PC-9 (cell line): Measurements from ENCODE around the gene FOLR2. TPM values are rescaled to one million over a fixed set of nuclear protein-coding genes. Genes with fewer than 3 reads are reported as not detected.

Experiments
- BruUV-seq: library from RNA; stranded (reverse); fragments of 400-500 nt; replicated peaks from 2 replicates; lab custom pipeline; 2021; lab: Mats Ljungman, UMichigan
- CTCF ChIA-PET: fragments of 300-600 bp; sonication (Branson Sonifier 250); formaldehyde crosslinking; loops from one replicate; lab custom pipeline; 2022; ENCODE audit warnings: antibody characterized with exemption; lab: Charles Lee
- POLR2A ChIA-PET: fragments of 300-600 bp; sonication (Branson Sonifier 250); formaldehyde crosslinking; loops from one replicate; lab custom pipeline; 2022; ENCODE audit warnings: antibody characterized with exemption; ENCODE audit not compliant: unreplicated experiment; lab: Charles Lee
- DNase-seq, 2 experiments: peaks; one replicate each; pipeline versions ENCODE4 v3.0.0 to v3.0.0-alpha.2; 2015 to 2022; ENCODE audit warnings: mixed read lengths in 1 of 2
- H2AFZ ChIP-seq: fragments of 200-600 bp; sonication (generic); 2 replicates; pipeline ENCODE4 v1.8.1; 2017; ENCODE audit warnings: antibody characterized with exemption
- H3F3A ChIP-seq: fragments of 200-600 bp; sonication (generic); 2 replicates; pipeline ENCODE4 v1.8.1; 2017; ENCODE audit warnings: antibody characterized with exemption, mild to moderate bottlenecking, low read depth; ENCODE audit not compliant: insufficient read depth
- H3K27ac ChIP-seq: fragments of 200-600 bp; sonication (generic); 2 replicates; pipeline ENCODE4 v1.6.1; 2016; ENCODE audit warnings: mixed run types
- H3K27me3 ChIP-seq: fragments of 200-600 bp; sonication (generic); 2 replicates; pipeline ENCODE4 v1.6.1; 2016; ENCODE audit warnings: low read depth, mixed run types; ENCODE audit not compliant: insufficient read depth
- H3K36me3 ChIP-seq: fragments of 200-600 bp; sonication (generic); 2 replicates; pipeline ENCODE4 v1.6.1; 2016; ENCODE audit warnings: low read depth, mixed run types
- H3K4me1 ChIP-seq: fragments of 200-600 bp; sonication (generic); replicated peaks from 2 replicates; pipeline ENCODE4 v1.6.1; 2016; ENCODE audit warnings: mixed run types; ENCODE audit not compliant: insufficient read depth
- H3K4me2 ChIP-seq: fragments of 200-600 bp; sonication (generic); 2 replicates; pipeline ENCODE4 v1.6.1; 2017; ENCODE audit warnings: mixed run types
- H3K4me3 ChIP-seq: fragments of 200-600 bp; sonication (generic); 2 replicates; pipeline ENCODE4 v1.6.1; 2016; ENCODE audit warnings: mixed run types
- H3K79me2 ChIP-seq: fragments of 200-600 bp; sonication (generic); 2 replicates; pipeline ENCODE4 v1.6.1; 2017; ENCODE audit warnings: low read depth, mixed run types
- H3K9me2 ChIP-seq: fragments of 200-600 bp; sonication (generic); 2 replicates; pipeline ENCODE4 v1.8.1; 2017; ENCODE audit warnings: mild to moderate bottlenecking; ENCODE audit not compliant: insufficient read depth
- H3K9me3 ChIP-seq: fragments of 200-600 bp; sonication (generic); 2 replicates; pipeline ENCODE4 v1.8.1; 2016; ENCODE audit warnings: low read depth; ENCODE audit not compliant: insufficient read depth
- H4K20me1 ChIP-seq: fragments of 200-600 bp; sonication (generic); 2 replicates; pipeline ENCODE4 v1.8.1; 2017; ENCODE audit not compliant: insufficient read depth
- EZH2 ChIP-seq: fragments of 200-600 bp; sonication (generic); IDR thresholded peaks from 2 replicates; pipeline ENCODE4 v1.8.0; 2017; ENCODE audit warnings: antibody characterized with exemption, low read depth
- intact Hi-C: fragments of 100-400 bp; cut with micrococcal nuclease; formaldehyde crosslinking; loops from one replicate; pipeline ENCODE4 v1.10.0; 2022; ENCODE audit not compliant: unreplicated experiment
- total RNA-seq: library from RNA; stranded (reverse); gene quantifications from 2 replicates; pipeline ENCODE4 v1.2.3, GENCODE V29; 2021
- TF ChIP-seq, protein P1 (sequence below): fragments of 200-600 bp; sonication (generic); conservative IDR thresholded peaks from 2 replicates; pipeline ENCODE4 v1.6.1; 2017; ENCODE audit warnings: mixed run types, antibody characterized with exemption, mild to moderate bottlenecking, moderate library complexity

The FOLR2 gene
- total RNA-seq, 1 experiment from 2014 or later = not detected

DNA sequence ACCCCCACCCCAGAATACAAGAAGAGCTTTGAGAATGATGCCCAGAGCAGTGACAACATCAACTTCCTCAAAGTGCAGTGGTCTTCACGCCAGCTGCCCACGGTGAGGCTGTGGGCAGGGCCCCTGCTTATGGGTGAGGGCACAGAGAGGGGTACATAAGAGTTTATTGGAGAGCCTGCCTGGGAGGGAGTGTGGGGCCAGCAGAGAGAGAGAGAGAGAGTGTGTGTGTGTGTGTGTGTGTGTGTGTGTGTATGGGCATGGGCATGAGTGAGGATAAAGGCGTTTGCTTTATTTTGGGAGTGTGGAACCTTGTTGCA is 17.9 kb downstream of the FOLR2 start:
- Histone ChIP-seq H3K4me2 (no peak overlapping the region), H2AFZ (no peak overlapping the region), H3K4me3 (no peak overlapping the region), H3K9me2 (no peaks in the 10 kb centered on the region), H4K20me1 (peaks cover 20% of the 10 kb centered on the region), H3K27ac (no peak overlapping the region), H3K9me3 (no peaks in the 10 kb centered on the region), H3K36me3 (peaks cover 17% of the 10 kb centered on the region), H3K79me2 (no peaks in the 10 kb centered on the region), H3K4me1 (no peaks in the 10 kb centered on the region), H3F3A (peaks cover 41% of the 10 kb centered on the region), H3K27me3 (no peaks in the 10 kb centered on the region)
- no TSS peak for BruUV-seq
- TF ChIP-seq, protein P1, sequence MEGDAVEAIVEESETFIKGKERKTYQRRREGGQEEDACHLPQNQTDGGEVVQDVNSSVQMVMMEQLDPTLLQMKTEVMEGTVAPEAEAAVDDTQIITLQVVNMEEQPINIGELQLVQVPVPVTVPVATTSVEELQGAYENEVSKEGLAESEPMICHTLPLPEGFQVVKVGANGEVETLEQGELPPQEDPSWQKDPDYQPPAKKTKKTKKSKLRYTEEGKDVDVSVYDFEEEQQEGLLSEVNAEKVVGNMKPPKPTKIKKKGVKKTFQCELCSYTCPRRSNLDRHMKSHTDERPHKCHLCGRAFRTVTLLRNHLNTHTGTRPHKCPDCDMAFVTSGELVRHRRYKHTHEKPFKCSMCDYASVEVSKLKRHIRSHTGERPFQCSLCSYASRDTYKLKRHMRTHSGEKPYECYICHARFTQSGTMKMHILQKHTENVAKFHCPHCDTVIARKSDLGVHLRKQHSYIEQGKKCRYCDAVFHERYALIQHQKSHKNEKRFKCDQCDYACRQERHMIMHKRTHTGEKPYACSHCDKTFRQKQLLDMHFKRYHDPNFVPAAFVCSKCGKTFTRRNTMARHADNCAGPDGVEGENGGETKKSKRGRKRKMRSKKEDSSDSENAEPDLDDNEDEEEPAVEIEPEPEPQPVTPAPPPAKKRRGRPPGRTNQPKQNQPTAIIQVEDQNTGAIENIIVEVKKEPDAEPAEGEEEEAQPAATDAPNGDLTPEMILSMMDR = no peak
- TF ChIP-seq EZH2 = no peak
- intact Hi-C loops = no loop called here
- ChIA-PET POLR2A (interaction anchor here (0.6 kb wide), 1 partner anchor 256 kb away, joined by 4 read pairs; no protein-coding TSS in a partner anchor), CTCF (no interaction called here)
- no peak for DNase-seq

DNA sequence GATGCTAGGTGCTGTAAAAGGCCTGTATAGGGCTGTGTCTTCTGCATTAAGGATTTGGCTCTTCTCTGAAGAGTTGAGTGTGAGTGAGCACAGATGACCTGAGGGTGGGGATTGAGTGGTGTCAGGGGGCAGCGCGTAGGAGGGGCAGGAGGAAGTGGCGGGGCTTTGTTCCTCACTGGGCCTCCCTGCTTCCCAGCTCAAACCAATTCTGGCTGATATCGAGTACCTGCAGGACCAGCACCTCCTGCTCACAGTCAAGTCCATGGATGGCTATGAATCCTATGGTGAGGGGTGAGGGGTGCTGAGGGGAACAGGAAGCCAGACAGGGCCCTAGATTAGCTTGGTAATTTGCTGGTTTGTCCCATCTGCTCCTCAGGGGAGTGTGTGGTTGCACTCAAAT is 18.3 kb downstream of the FOLR2 start:
- POLR2A ChIA-PET = interaction anchor here (0.6 kb wide), 1 partner anchor 256 kb away, joined by 4 read pairs; no protein-coding TSS in a partner anchor

GRCh38 chr11:72235351-72236057 is 18.9 kb downstream of the FOLR2 start:
- Histone ChIP-seq H3K4me1 (no peaks in the 10 kb centered on the region), H3K9me2 (no peaks in the 10 kb centered on the region), H3K79me2 (no peaks in the 10 kb centered on the region), H3K9me3 (no peaks in the 10 kb centered on the region), H3K27ac (no peak overlapping the region), H3K36me3 (peaks cover 17% of the 10 kb centered on the region; the same call in 1 of the 2 replicates), H3F3A (peaks cover 41% of the 10 kb centered on the region), H3K4me3 (no peak overlapping the region), H3K27me3 (no peaks in the 10 kb centered on the region), H2AFZ (no peak overlapping the region), H3K4me2 (no peak overlapping the region), H4K20me1 (peaks cover 20% of the 10 kb centered on the region)
- no peak for DNase-seq
- no peak for TF ChIP-seq EZH2
- TF ChIP-seq, protein P1 = no peak
- ChIA-PET POLR2A (interaction anchor here (0.7 kb wide), 1 partner anchor 70 kb away, joined by 3 read pairs; no protein-coding TSS in a partner anchor), CTCF (no interaction called here)
- intact Hi-C loops = no loop called here
- BruUV-seq = no TSS peak

More for the DNA sequence above, 18.3 kb downstream of the FOLR2 start:
- H3K9me3 ChIP-seq = no peaks in the 10 kb centered on the region
- H3K4me2 ChIP-seq = no peak overlapping the region
- H3K4me3 ChIP-seq = no peak overlapping the region
- peaks cover 20% of the 10 kb centered on the region for H4K20me1 ChIP-seq
- no peaks in the 10 kb centered on the region for H3K27me3 ChIP-seq
- peaks cover 41% of the 10 kb centered on the region for H3F3A ChIP-seq
- no peaks in the 10 kb centered on the region for H3K4me1 ChIP-seq
- intact Hi-C loops = no loop called here
- H3K27ac ChIP-seq = no peak overlapping the region
- TF ChIP-seq EZH2 = no peak
- TF ChIP-seq, protein P1 = no peak
- no peaks in the 10 kb centered on the region for H3K9me2 ChIP-seq
- no peak for DNase-seq
- no peaks in the 10 kb centered on the region for H3K79me2 ChIP-seq
- peaks cover 17% of the 10 kb centered on the region; the same call in 1 of the 2 replicates for H3K36me3 ChIP-seq
- CTCF ChIA-PET = no interaction called here
- no peak overlapping the region for H2AFZ ChIP-seq
- no TSS peak for BruUV-seq
